Activated CD8-positive, alpha-beta memory T cell treated with anti-CD3 and anti-CD28 coated beads, Interleukin-2, amount 10 ng/mL, durations not matched to agents 7 days and 5 days (primary cell): ENCODE measurements around the gene NLGN1. TPM values are rescaled to one million over a fixed set of nuclear protein-coding genes. Genes with fewer than 3 reads are reported as not detected.

ENCODE experiments used
- ATAC-seq: fragments of 150-1000 bp; cut with Tn5 transposase; one replicate; pipeline ENCODE4 v1.10.0; 2021; ENCODE audit warnings: moderate library complexity
- CTCF ChIA-PET: fragments of 350-600 bp; sonication (Branson Sonifier 250); formaldehyde crosslinking; loops from one replicate; lab custom pipeline; 2021; ENCODE audit warnings: antibody characterized with exemption; lab: Charles Lee
- DNase-seq: peaks from one replicate; pipeline ENCODE4 v3.0.0-alpha.2; 2020
- H3K27ac Mint-ChIP-seq: one replicate; pipeline ENCODE4 v1.8.0; 2021; ENCODE audit warnings: mild to moderate bottlenecking, mixed read lengths
- H3K27me3 Mint-ChIP-seq: one replicate; pipeline ENCODE4 v1.8.0; 2021; ENCODE audit warnings: mixed read lengths
- H3K36me3 Mint-ChIP-seq: one replicate; pipeline ENCODE4 v1.8.0; 2021; ENCODE audit warnings: mild to moderate bottlenecking, mixed read lengths
- H3K4me1 Mint-ChIP-seq: one replicate; pipeline ENCODE4 v1.8.0; 2021; ENCODE audit warnings: mixed read lengths
- H3K4me3 Mint-ChIP-seq: one replicate; pipeline ENCODE4 v1.8.0; 2021; ENCODE audit warnings: mild to moderate bottlenecking, moderate library complexity, mixed read lengths
- H3K9me3 Mint-ChIP-seq: one replicate; pipeline ENCODE4 v1.8.0; 2022; ENCODE audit warnings: low read depth, mixed read lengths
- total RNA-seq, 2 experiments: library from RNA; stranded (reverse); gene quantifications; one replicate each; pipeline ENCODE4 v1.2.3, GENCODE V29; 2021

NLGN1 gene
- total RNA-seq, 2 experiments from 2014 or later: not detected

- DNase-seq (no peak), ATAC-seq (no peak)
- no peaks in the 10 kb centered on the region for H3K36me3 Mint-ChIP-seq
- peaks cover 12% of the 10 kb centered on the region for H3K9me3 Mint-ChIP-seq
- no peak overlapping the region for H3K27ac Mint-ChIP-seq
- CTCF ChIA-PET: no interaction called here
- no peaks in the 10 kb centered on the region for H3K4me1 Mint-ChIP-seq
- no peak overlapping the region for H3K4me3 Mint-ChIP-seq
- no peaks in the 10 kb centered on the region for H3K27me3 Mint-ChIP-seq
Measured at GRCh38 chr3:173986861-173987410, 589.4 kb downstream of the NLGN1 start.

GRCh38 chr3:173988909-173989308 lies 591.4 kb downstream of the NLGN1 start:
- Mint-ChIP-seq H3K27me3 (no peaks in the 10 kb centered on the region), H3K9me3 (peaks cover 12% of the 10 kb centered on the region), H3K4me1 (no peaks in the 10 kb centered on the region), H3K4me3 (no peak overlapping the region), H3K36me3 (no peaks in the 10 kb centered on the region), H3K27ac (no peak overlapping the region)
- CTCF ChIA-PET: no interaction called here
- no peak for ATAC-seq
- no peak for DNase-seq

GRCh38 chr3:173992416-173992815 lies 594.9 kb downstream of the NLGN1 start:
- no peak overlapping the region for H3K4me3 Mint-ChIP-seq
- ATAC-seq (no peak), DNase-seq (no peak)
- H3K9me3 Mint-ChIP-seq: peaks cover 4% of the 10 kb centered on the region
- H3K27me3 Mint-ChIP-seq: no peaks in the 10 kb centered on the region
- H3K4me1 Mint-ChIP-seq: no peaks in the 10 kb centered on the region
- H3K36me3 Mint-ChIP-seq: no peaks in the 10 kb centered on the region
- CTCF ChIA-PET: no interaction called here
- no peak overlapping the region for H3K27ac Mint-ChIP-seq

GRCh38 chr3:173993299-173993698 lies 595.8 kb downstream of the NLGN1 start:
- H3K27me3 Mint-ChIP-seq: no peaks in the 10 kb centered on the region
- no peak overlapping the region for H3K27ac Mint-ChIP-seq
- H3K36me3 Mint-ChIP-seq: no peaks in the 10 kb centered on the region
- H3K4me1 Mint-ChIP-seq: no peaks in the 10 kb centered on the region
- no peak overlapping the region for H3K4me3 Mint-ChIP-seq
- CTCF ChIA-PET: no interaction called here
- H3K9me3 Mint-ChIP-seq: peaks cover 4% of the 10 kb centered on the region
- ATAC-seq: no peak
- DNase-seq: no peak

- CTCF ChIA-PET: no interaction called here
- H3K36me3 Mint-ChIP-seq: no peaks in the 10 kb centered on the region
- no peak overlapping the region for H3K27ac Mint-ChIP-seq
- DNase-seq (no peak), ATAC-seq (no peak)
- no peaks in the 10 kb centered on the region for H3K27me3 Mint-ChIP-seq
- no peaks in the 10 kb centered on the region for H3K4me1 Mint-ChIP-seq
- no peak overlapping the region for H3K4me3 Mint-ChIP-seq
- no peaks in the 10 kb centered on the region for H3K9me3 Mint-ChIP-seq
Measured at GRCh38 chr3:174000675-174001074, 603.1 kb downstream of the NLGN1 start.

GRCh38 chr3:174002543-174002942 lies 605.0 kb downstream of the NLGN1 start:
- H3K36me3 Mint-ChIP-seq: no peaks in the 10 kb centered on the region
- H3K4me3 Mint-ChIP-seq: no peak overlapping the region
- no peaks in the 10 kb centered on the region for H3K27me3 Mint-ChIP-seq
- DNase-seq (no peak), ATAC-seq (no peak)
- H3K27ac Mint-ChIP-seq: no peak overlapping the region
- peaks cover 3% of the 10 kb centered on the region for H3K9me3 Mint-ChIP-seq
- CTCF ChIA-PET: no interaction called here
- no peaks in the 10 kb centered on the region for H3K4me1 Mint-ChIP-seq

- H3K4me1 Mint-ChIP-seq: no peaks in the 10 kb centered on the region
- no peak for ATAC-seq
- H3K4me3 Mint-ChIP-seq: no peak overlapping the region
- H3K36me3 Mint-ChIP-seq: no peaks in the 10 kb centered on the region
- no peaks in the 10 kb centered on the region for H3K27me3 Mint-ChIP-seq
- DNase-seq: no peak
- no peak overlapping the region for H3K27ac Mint-ChIP-seq
- CTCF ChIA-PET: no interaction called here
- peaks cover 8% of the 10 kb centered on the region for H3K9me3 Mint-ChIP-seq
Measured at GRCh38 chr3:174010907-174011306, 613.4 kb downstream of the NLGN1 start.

- Mint-ChIP-seq H3K36me3 (no peaks in the 10 kb centered on the region), H3K4me1 (no peaks in the 10 kb centered on the region), H3K27me3 (no peaks in the 10 kb centered on the region), H3K27ac (no peak overlapping the region), H3K9me3 (peaks cover 7% of the 10 kb centered on the region), H3K4me3 (no peak overlapping the region)
- CTCF ChIA-PET: no interaction called here
- no peak for DNase-seq
- ATAC-seq: no peak
Measured at GRCh38 chr3:174016186-174016585, 618.6 kb downstream of the NLGN1 start.

- H3K36me3 Mint-ChIP-seq: no peaks in the 10 kb centered on the region
- H3K4me3 Mint-ChIP-seq: no peak overlapping the region
- no peak overlapping the region for H3K27ac Mint-ChIP-seq
- peaks cover 4% of the 10 kb centered on the region for H3K9me3 Mint-ChIP-seq
- DNase-seq (no peak), ATAC-seq (no peak)
- CTCF ChIA-PET: no interaction called here
- H3K4me1 Mint-ChIP-seq: no peaks in the 10 kb centered on the region
- no peaks in the 10 kb centered on the region for H3K27me3 Mint-ChIP-seq
Measured at GRCh38 chr3:174020156-174020555, 622.6 kb downstream of the NLGN1 start.

GRCh38 chr3:174023421-174023820 lies 625.9 kb downstream of the NLGN1 start:
- Mint-ChIP-seq H3K27me3 (no peaks in the 10 kb centered on the region), H3K27ac (no peak overlapping the region), H3K36me3 (no peaks in the 10 kb centered on the region), H3K4me3 (no peak overlapping the region), H3K9me3 (peaks cover 3% of the 10 kb centered on the region), H3K4me1 (no peaks in the 10 kb centered on the region)
- no peak for DNase-seq
- ATAC-seq: no peak
- CTCF ChIA-PET: no interaction called here

GRCh38 chr3:174028673-174029072 lies 631.1 kb downstream of the NLGN1 start:
- CTCF ChIA-PET: no interaction called here
- no peak for ATAC-seq
- H3K9me3 Mint-ChIP-seq: peaks cover 5% of the 10 kb centered on the region

GRCh38 chr3:174035328-174035886 lies 637.9 kb downstream of the NLGN1 start:
- peaks cover 5% of the 10 kb centered on the region for H3K9me3 Mint-ChIP-seq
- H3K27ac Mint-ChIP-seq: no peak overlapping the region
- H3K4me3 Mint-ChIP-seq: no peak overlapping the region
- no peaks in the 10 kb centered on the region for H3K36me3 Mint-ChIP-seq
- H3K27me3 Mint-ChIP-seq: no peaks in the 10 kb centered on the region
- DNase-seq: no peak
- CTCF ChIA-PET: no interaction called here
- ATAC-seq: no peak
- H3K4me1 Mint-ChIP-seq: no peaks in the 10 kb centered on the region

More at GRCh38 chr3:174028673-174029072, 631.1 kb downstream of the NLGN1 start:
- H3K36me3 Mint-ChIP-seq: no peaks in the 10 kb centered on the region
- no peak overlapping the region for H3K4me3 Mint-ChIP-seq
- no peak for DNase-seq
- H3K27ac Mint-ChIP-seq: no peak overlapping the region
- H3K27me3 Mint-ChIP-seq: no peaks in the 10 kb centered on the region
- no peaks in the 10 kb centered on the region for H3K4me1 Mint-ChIP-seq

GRCh38 chr3:174046311-174046710 lies 648.8 kb downstream of the NLGN1 start:
- H3K4me1 Mint-ChIP-seq: no peaks in the 10 kb centered on the region
- H3K4me3 Mint-ChIP-seq: no peak overlapping the region
- CTCF ChIA-PET: no interaction called here
- H3K27me3 Mint-ChIP-seq: no peaks in the 10 kb centered on the region
- DNase-seq (no peak), ATAC-seq (no peak)
- H3K9me3 Mint-ChIP-seq: peaks cover 20% of the 10 kb centered on the region
- no peak overlapping the region for H3K27ac Mint-ChIP-seq
- H3K36me3 Mint-ChIP-seq: no peaks in the 10 kb centered on the region

- DNase-seq (no peak), ATAC-seq (no peak)
- Mint-ChIP-seq H3K4me1 (no peaks in the 10 kb centered on the region), H3K27me3 (no peaks in the 10 kb centered on the region), H3K9me3 (peaks cover 14% of the 10 kb centered on the region), H3K36me3 (no peaks in the 10 kb centered on the region), H3K4me3 (no peak overlapping the region), H3K27ac (no peak overlapping the region)
- CTCF ChIA-PET: no interaction called here
Measured at GRCh38 chr3:174049472-174049871, 651.9 kb downstream of the NLGN1 start.
